Measurements from ENCODE around the gene SOX9.
"Not testable (repeated sequence)": the region's sequence is repeated elsewhere in the genome, so short reads cannot be mapped to it uniquely, and the experiment has no call there.

The SOX9 gene

DNA sequence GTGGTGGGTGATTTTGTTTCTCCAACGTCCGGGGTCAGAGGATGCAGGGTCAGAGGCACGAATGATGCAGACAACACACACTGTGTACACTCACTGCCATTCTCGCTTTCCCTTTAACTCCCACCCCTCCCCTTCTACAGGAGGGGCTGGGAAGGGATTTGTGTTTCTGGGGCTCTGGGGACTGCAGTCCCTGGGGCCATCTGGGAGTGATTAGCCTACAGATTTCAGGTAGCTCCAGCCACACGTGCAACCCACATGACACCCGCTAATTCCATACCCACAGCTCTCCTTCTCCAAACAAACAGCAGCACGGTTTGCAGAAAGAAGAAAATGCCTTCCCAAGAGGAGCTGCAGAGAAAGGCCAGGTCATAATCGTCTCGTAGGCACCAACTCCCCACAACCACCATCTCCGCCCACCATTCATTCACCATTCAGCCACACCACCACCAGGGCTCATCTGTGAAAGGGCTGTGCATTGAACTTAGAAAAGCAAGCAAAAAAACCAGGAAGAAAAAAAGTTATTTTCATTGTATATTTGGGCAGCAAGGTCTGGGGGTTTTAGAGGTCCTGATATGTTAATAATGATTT, 9.4 kb upstream of the SOX9 start:
- no peak for DNase-seq (ENCODE audit: low read depth)

- DNase-seq (ENCODE audit: low read depth), result not testable (repeated sequence)
These were observed 8.9 kb upstream of the SOX9 start for GRCh38 chr17:72111926-72112325.

- DNase-seq (ENCODE audit: low read depth), result no peak
These were observed 7.1 kb upstream of the SOX9 start for GRCh38 chr17:72113751-72114150.

GRCh38 chr17:72115781-72116525, 4.9 kb upstream of the SOX9 start:
- DNase-seq (ENCODE audit: low read depth), result no peak

- no peak for DNase-seq (ENCODE audit: low read depth)
These were observed 3.9 kb upstream of the SOX9 start for GRCh38 chr17:72116661-72117521.

- DNase-seq (ENCODE audit: low read depth), result no peak
These were observed 3.1 kb upstream of the SOX9 start for GRCh38 chr17:72117535-72118334.

- no peak for DNase-seq (ENCODE audit: low read depth)
These were observed 2.3 kb upstream of the SOX9 start for GRCh38 chr17:72118335-72119076.

- DNase-seq (ENCODE audit: low read depth), result no peak
These were observed 1.5 kb upstream of the SOX9 start for GRCh38 chr17:72119077-72119872.

DNA sequence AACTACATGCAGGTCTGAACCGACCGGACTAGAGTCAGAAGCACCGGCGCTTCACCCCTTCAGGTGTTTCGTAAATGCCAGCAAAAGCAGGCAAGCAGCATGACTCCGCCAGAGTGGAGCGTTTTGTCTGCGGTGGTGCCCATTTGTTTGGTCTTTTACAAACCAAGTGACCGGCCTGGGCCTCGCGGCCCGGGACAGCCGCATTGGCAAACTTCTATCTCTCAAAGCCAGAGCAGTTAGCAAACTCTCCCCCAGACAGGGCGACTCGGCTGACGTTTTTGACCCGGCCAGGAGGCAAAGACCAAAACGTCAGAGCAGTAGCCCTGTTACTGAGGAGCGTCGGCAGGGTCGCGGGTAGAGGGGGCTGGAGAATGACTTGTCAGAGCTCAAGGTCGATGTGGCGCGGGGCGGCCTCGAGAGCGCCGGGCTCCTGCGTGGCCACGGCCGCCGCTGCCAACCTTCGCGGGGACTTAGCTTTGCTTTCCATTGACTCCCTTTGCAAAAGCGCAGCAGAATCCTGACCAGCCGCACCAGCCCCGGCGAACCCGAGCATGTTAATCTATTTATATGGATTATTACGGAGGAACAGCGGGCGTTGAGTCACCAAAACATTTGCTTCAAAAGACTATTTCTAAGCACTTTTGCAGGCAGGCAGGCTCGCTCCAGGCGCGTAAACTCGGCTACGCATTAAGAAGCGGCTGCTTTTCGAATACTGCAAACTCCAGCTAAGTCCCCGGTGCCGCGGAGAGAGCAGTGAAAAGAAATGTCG, 763 bp upstream of the SOX9 start:
- DNase-seq (ENCODE audit: low read depth), result no peak

DNA sequence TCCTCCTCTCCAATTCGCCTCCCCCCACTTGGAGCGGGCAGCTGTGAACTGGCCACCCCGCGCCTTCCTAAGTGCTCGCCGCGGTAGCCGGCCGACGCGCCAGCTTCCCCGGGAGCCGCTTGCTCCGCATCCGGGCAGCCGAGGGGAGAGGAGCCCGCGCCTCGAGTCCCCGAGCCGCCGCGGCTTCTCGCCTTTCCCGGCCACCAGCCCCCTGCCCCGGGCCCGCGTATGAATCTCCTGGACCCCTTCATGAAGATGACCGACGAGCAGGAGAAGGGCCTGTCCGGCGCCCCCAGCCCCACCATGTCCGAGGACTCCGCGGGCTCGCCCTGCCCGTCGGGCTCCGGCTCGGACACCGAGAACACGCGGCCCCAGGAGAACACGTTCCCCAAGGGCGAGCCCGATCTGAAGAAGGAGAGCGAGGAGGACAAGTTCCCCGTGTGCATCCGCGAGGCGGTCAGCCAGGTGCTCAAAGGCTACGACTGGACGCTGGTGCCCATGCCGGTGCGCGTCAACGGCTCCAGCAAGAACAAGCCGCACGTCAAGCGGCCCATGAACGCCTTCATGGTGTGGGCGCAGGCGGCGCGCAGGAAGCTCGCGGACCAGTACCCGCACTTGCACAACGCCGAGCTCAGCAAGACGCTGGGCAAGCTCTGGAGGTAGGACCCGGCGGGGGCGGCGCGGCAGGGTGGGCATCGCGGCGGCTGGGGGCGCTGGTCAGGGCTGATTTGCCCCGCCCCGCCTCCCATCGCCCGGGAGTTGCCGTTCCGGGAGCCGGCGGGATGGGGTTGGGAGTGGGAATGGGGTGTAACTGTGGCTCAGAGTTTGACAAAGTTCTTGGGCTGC, 567 bp downstream of the SOX9 start:
- DNase-seq (ENCODE audit: low read depth), result no peak

- no peak for DNase-seq (ENCODE audit: low read depth)
These were observed 1.4 kb downstream of the SOX9 start for GRCh38 chr17:72122010-72122764.

DNA sequence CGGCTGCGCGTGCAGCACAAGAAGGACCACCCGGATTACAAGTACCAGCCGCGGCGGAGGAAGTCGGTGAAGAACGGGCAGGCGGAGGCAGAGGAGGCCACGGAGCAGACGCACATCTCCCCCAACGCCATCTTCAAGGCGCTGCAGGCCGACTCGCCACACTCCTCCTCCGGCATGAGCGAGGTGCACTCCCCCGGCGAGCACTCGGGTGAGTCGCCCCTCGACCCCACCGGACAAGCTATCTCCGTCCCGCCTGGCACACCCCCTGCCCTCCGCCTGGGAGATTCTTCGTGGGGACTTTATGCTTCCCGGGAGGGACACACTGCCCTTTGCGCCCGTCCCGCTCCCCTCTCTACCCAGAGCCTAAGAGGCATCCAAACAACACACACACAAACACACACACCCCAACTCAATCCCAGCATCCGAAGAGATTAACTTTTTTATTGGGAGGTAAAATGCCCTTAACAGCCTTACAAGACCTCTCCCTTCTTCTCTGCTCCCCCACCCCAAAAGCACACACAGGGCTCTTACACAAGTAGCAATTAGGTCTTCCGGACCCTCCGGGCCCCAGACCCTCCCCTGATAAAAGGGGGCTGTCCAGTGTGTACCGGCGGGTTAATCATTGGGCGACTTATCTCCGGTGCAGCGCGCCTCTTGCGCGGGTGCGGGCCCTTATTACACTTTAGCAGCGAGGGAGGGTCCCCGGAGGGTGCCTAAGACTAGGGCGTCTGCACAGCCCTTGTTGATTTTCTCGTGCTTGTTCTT, 2.1 kb downstream of the SOX9 start:
- no peak for DNase-seq (ENCODE audit: low read depth)

GRCh38 chr17:72123530-72124437, 3.0 kb downstream of the SOX9 start:
- no peak for DNase-seq (ENCODE audit: low read depth)

- no peak for DNase-seq (ENCODE audit: low read depth)
These were observed 3.6 kb downstream of the SOX9 start for GRCh38 chr17:72124438-72124775.

GRCh38 chr17:72125226-72125651, 4.4 kb downstream of the SOX9 start:
- no peak for DNase-seq (ENCODE audit: low read depth)

DNA sequence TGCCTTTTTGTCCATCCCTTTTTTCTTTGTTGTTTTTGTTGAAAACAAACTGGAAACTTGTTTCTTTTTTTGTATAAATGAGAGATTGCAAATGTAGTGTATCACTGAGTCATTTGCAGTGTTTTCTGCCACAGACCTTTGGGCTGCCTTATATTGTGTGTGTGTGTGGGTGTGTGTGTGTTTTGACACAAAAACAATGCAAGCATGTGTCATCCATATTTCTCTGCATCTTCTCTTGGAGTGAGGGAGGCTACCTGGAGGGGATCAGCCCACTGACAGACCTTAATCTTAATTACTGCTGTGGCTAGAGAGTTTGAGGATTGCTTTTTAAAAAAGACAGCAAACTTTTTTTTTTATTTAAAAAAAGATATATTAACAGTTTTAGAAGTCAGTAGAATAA, 4.9 kb downstream of the SOX9 start:
- DNase-seq (ENCODE audit: low read depth), result no peak
